A549 (cell line): ENCODE data around the gene MIA.

Experiments used
- EP300 ChIP-seq, 2 experiments: fragments of >200 bp; sonication (Bioruptor Twin); formaldehyde crosslinking; IDR thresholded peaks; 2 replicates in 1 of 2; 3 replicates in 1 of 2; pipeline ENCODE4 v1.6.1; 2016 to 2017
- MAZ ChIP-seq: fragments of 150-350 bp; IDR thresholded peaks from 2 replicates; pipeline ENCODE4 v1.6.1; 2014; ENCODE audit warnings: antibody characterized with exemption, low read depth, low read length, borderline replicate concordance
- SREBF2 ChIP-seq: fragments of 450-650 bp; IDR thresholded peaks from 2 replicates; pipeline ENCODE4 v1.6.1; 2014; ENCODE audit warnings: mild to moderate bottlenecking, moderate library complexity
- TF ChIP-seq, protein P1 (sequence below): fragments of >200 bp; sonication (Bioruptor Twin); formaldehyde crosslinking; IDR thresholded peaks from 3 replicates; pipeline ENCODE4 v1.5.1; 2016
- TF ChIP-seq, protein P2 (sequence below): fragments of 200-600 bp; sonication (generic); IDR thresholded peaks from 2 replicates; pipeline ENCODE4 v1.6.1; 2016; ENCODE audit warnings: antibody characterized with exemption, mild to moderate bottlenecking, moderate library complexity
- TF ChIP-seq, protein P3 (sequence below): IDR thresholded peaks from 2 replicates; pipeline ENCODE4 v1.6.1; 2012

DNA sequence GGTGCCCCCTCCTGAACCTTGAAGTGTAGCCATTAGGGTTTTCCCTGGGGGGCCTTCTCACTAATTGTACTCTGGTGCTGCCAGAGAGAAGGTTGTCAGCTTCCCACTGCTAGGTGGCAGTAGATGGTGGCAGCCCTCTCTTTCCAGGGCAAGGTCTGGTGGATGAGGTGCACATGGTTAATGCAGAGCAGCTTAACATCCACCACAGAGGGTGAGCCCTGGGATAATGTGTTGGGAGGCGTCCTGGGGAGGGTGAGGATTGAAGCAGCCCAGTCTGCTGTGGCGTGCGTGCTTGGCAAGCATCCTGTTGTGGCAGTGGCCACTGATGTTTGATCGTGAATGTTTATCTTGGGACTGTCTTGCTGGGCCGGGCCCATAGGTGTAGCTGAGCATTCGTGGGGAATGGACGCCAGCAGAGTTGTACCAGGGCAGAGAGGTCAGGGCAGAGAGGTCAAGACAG is 29.5 kb downstream of the MIA start:
- TF ChIP-seq, protein P1, sequence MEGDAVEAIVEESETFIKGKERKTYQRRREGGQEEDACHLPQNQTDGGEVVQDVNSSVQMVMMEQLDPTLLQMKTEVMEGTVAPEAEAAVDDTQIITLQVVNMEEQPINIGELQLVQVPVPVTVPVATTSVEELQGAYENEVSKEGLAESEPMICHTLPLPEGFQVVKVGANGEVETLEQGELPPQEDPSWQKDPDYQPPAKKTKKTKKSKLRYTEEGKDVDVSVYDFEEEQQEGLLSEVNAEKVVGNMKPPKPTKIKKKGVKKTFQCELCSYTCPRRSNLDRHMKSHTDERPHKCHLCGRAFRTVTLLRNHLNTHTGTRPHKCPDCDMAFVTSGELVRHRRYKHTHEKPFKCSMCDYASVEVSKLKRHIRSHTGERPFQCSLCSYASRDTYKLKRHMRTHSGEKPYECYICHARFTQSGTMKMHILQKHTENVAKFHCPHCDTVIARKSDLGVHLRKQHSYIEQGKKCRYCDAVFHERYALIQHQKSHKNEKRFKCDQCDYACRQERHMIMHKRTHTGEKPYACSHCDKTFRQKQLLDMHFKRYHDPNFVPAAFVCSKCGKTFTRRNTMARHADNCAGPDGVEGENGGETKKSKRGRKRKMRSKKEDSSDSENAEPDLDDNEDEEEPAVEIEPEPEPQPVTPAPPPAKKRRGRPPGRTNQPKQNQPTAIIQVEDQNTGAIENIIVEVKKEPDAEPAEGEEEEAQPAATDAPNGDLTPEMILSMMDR = peak; percentile 33; the same call in 2 of the 3 replicates
- no peak for TF ChIP-seq SREBF2
- TF ChIP-seq MAZ = no peak
- TF ChIP-seq, protein P2, sequence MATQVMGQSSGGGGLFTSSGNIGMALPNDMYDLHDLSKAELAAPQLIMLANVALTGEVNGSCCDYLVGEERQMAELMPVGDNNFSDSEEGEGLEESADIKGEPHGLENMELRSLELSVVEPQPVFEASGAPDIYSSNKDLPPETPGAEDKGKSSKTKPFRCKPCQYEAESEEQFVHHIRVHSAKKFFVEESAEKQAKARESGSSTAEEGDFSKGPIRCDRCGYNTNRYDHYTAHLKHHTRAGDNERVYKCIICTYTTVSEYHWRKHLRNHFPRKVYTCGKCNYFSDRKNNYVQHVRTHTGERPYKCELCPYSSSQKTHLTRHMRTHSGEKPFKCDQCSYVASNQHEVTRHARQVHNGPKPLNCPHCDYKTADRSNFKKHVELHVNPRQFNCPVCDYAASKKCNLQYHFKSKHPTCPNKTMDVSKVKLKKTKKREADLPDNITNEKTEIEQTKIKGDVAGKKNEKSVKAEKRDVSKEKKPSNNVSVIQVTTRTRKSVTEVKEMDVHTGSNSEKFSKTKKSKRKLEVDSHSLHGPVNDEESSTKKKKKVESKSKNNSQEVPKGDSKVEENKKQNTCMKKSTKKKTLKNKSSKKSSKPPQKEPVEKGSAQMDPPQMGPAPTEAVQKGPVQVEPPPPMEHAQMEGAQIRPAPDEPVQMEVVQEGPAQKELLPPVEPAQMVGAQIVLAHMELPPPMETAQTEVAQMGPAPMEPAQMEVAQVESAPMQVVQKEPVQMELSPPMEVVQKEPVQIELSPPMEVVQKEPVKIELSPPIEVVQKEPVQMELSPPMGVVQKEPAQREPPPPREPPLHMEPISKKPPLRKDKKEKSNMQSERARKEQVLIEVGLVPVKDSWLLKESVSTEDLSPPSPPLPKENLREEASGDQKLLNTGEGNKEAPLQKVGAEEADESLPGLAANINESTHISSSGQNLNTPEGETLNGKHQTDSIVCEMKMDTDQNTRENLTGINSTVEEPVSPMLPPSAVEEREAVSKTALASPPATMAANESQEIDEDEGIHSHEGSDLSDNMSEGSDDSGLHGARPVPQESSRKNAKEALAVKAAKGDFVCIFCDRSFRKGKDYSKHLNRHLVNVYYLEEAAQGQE = no peak
- TF ChIP-seq, protein P3, sequence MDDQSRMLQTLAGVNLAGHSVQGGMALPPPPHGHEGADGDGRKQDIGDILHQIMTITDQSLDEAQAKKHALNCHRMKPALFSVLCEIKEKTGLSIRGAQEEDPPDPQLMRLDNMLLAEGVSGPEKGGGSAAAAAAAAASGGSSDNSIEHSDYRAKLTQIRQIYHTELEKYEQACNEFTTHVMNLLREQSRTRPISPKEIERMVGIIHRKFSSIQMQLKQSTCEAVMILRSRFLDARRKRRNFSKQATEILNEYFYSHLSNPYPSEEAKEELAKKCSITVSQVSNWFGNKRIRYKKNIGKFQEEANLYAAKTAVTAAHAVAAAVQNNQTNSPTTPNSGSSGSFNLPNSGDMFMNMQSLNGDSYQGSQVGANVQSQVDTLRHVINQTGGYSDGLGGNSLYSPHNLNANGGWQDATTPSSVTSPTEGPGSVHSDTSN = no peak
- TF ChIP-seq EP300 (IDR thresholded peaks at IDR 0.05) = no peak
